NCI-H748 (cell line): ENCODE results near the gene NEDD4L.
A peak's percentile ranks its signal among the peaks of the same experiment; 100 is the strongest.

Experiments used
- DNase-seq: peaks from one replicate; lab custom pipeline; 2025; ENCODE audit not compliant: unreplicated experiment; lab: John Stamatoyannopoulos, UW

NEDD4L gene

GRCh38 chr18:58284699-58285448, 240.8 kb downstream of the NEDD4L start:
- DNase-seq, result no peak

DNA sequence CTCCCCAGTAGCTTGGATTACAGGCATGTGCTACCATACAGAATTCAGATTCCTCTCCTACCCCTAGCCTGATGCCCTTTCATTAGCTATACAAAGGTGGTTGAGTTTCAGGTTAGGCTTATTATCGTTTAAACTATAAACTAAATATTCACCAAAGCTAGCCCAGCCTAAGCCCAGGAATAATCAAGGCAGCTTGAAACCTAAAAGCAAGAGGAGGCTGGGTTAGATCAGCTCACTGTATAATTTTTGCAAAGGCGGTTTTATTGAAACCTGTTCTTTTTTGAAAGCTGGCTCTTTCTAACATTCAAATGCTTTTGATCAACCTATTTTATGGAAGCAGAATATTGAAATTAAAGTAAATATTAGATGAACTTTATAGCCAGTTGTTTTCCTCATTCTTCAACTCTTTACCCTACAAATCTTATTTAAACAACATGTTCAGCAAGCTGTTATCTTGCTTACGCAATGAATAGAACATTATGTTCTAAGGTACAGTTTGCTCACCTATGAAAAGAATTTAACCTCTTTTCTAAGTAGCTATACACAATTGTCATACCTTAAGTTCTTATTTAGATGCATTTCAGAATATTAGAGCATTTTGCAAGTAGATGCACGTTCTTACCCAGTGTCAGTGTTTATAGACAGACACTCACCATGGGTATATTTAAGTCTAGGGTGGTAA, 241.6 kb downstream of the NEDD4L start:
- no peak for DNase-seq

DNA sequence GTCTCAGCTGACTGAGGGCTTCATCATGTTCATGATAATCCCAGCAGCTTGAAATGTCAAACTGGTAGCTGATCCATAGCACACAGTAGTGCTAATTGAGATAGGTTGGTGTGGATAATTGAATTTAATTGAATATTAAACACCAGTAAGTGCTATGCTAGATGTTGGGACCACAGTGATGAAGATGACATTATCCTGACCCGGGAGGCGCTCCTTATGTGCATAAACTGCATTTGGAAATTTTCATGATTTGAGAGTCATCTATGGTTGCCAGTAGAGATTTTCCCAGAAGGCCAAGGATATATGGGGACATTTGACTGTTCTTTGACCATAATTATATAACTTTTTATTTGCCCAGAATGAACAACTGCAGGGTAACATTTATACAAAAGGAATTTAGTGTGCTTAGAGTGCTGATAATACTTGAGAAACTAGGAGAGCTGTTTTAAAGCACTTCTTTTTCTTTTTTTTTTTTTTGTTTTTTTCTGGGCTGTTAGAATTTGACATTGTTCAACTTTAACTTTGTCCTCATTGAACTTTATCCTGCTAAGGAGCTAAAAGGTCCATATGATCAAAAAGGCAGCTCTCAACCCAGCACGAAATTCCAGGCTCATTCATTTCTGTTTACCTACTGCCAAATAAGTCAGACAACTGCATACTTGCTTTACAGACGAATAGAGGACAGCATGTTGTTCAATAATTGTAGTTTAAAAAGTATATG, 242.8 kb downstream of the NEDD4L start:
- no peak for DNase-seq

DNA sequence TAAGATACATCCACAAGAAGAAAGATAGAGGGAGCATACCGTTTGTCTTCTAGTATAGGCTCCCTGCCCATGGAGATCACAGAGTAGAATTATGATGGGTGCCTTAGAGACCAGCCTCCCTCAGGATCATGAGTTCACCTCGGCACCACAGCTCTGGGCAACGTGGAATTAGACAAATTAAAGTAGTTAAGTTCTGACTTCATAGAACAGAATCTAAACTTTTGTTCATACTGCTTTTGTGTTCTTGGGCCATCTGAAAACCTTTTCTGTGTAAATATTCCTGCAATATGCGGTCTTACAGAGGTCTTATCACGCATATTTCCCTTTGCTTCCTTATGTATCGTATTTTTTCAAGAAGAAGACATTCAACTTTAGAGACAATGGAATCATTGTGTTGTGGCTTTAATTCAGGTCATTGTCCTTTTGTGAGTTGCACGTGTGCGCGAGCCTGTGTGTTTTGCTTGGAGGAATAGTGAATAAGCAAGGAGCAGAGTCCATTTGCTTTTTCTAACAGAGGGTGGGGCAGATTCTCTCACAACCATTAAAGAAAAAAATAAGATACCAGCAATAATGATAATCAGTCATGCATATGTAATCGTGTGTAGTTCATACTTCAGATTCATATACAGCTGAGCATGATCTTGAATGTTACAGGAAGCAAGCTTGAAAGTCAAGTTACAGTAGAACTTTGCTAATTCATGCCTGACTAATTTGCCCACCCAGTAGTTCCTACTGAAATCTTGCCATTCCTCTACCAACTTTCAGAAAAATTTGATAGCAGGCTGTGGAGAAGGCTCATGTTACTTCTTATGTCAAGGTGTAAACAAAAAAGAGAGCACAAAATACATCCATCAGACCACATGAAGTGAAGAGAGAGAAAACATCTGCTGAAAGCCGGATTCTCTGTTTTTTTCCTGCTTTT, 243.6 kb downstream of the NEDD4L start:
- DNase-seq, result no peak

DNA sequence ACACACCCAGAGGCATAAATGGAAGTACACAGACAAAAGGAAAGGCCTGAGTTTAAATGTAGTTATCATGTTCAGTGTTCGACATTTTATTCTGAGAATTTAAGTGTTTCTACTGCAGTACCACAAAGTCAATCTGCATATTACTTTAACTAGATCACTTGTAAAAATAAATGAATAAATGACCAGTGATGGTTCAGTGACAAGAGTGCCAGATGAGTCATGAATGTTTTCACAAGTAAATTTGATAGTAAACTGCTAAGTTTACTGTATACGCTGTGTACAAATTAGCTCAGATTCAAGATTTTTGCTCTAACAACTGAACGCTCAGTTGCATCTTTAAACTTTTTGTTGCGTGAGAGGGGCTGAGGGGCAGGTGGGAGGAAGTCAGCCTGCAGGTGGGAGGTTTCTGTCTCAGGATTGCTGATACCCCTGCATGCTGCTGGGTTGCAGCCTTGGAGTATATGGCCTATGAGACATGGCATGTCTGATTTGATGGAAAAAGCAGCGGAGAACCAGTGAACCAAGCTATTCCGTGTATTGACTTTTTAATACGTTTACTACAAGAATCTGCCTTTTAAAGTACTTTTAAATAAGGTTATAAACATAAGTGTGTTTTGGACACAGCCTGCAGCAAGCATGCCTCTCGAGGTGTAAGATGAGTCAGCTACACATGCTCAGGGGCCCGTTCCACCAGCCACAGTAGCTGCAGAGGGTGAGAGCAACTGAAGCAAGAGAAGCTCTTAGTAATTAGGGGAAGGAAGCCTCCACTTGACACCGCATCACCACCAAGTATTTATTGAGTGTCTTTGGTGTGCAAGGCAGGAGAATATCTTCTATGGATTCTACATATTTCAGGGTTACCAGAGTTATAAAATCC, 245.1 kb downstream of the NEDD4L start:
- DNase-seq, result no peak

DNA sequence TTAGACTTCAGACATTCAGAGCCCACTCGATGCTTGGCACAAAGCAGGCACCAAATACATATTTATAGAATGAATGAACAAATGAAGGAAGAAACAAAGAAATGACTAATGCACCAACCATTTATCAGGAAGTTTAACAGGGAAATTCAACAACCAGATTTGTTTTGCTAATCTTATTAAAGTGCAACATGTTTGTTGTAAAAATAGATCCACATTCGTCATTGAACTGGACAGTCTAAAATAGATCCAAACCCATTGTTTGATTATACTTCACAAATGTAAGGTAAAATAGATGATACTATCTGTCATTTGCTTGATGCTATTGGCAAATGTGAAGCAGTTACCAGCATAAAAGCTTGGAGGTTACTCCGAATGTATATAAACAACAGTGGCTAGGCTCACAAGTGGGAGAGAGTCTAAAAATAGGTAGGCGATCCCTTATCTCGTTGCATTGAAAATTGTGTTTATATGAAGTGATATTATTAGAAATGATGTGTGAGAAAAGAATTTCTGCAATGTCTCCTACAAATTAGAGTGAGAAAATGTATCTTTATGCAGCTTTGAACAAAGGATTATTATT, 246.2 kb downstream of the NEDD4L start:
- no peak for DNase-seq

- DNase-seq, result no peak
These were observed 247.1 kb downstream of the NEDD4L start for GRCh38 chr18:58291131-58291530.

DNA sequence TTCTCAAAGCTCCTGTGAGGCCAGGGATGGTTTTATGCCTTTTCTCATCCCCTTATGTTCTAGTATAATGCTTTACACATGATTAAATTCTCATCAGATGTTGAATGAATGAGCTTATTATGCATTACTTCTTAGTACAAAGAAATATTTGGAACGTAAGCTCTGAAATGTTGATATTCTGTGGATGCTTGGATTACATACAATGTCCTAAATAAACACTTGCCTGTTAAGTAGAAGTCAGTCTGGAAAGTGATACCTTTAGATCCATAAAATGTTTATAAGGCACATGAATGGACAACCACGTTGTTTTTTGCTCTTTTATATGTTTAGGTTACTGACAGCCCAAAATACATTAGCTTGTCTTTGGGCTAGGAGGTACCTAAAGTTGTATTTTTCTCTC, 248.6 kb downstream of the NEDD4L start:
- DNase-seq, result no peak

DNA sequence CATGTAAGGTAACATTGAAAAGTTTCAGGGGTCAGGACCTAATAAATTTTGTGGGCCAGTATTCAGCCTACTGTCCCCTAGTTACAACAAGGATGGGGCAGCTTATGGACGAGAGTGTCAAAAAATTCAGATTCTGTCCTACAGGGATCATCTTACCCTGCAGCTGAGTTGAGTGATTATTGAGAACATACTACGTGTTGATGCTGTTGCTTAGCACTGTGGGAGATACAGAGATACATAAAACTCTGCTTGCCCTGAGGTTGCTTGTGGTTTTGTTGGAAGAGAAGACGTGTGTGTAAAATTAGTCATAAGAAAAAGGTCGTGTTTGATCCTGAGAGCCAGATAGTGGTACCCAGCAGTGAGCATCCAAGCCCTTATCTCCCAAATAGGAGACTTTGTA, 253.2 kb downstream of the NEDD4L start:
- no peak for DNase-seq

DNA sequence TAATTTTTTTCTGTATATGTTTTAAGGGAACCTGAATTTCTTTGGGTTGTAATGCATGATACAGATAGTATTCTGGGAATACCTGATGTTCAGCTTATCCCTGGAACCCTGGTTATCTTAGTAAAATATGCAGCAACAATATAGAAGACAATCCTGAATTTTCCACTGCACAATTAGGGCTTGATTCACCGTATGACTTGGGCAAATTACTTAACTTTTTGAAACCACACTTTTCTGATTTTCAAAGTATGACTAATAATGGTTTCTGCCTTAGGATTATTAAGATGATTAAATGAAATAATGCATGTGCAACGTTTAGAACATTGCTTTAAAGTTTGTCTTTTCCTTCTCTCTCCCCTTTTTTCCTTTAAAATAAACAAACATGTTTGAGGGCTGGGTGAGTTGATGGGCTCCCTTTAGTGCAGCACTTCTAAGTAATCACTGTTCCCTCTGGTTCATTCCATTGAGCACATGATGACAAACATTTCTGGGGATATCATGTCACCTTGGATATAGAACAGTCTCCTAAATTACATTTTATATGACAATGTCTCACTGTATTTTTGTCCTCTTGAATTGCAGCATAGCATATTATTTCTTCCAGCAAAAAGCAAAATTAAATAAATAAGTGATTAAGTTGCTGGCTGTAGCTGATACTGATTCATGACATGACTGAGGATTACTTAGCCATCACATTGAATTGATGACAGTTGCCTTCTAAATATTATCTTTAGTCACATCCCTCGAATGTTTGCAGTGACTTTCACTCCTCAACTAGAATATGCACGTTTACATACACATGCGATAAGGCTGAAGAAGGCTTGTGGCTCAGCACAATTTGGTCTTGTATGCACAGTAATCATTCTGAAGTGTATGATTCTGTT, 254.5 kb downstream of the NEDD4L start:
- DNase-seq, result no peak

- DNase-seq, result peak; percentile 25
These were observed 255.1 kb downstream of the NEDD4L start for GRCh38 chr18:58299135-58299473.

DNA sequence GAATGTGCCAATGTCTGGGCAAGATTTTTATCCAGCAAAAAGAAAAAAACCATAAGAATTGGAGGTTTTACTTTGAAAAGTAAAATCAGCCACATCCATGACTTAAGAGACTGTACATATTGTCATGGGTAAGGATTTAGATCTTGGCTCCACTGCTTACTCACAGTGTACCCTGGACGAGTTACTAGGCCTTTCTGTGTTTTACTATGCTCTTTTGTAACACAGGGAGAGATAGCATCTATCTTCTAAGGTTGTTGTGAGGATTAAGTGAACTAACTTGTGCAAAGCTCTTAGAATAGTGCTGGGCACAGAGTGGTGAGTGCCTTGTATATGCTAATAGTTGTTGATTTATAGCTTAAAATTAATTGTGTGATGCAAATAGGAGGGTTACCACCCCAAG, 255.9 kb downstream of the NEDD4L start:
- no peak for DNase-seq

GRCh38 chr18:58300867-58301266, 256.8 kb downstream of the NEDD4L start:
- DNase-seq, result no peak

- DNase-seq, result no peak
These were observed 258.8 kb downstream of the NEDD4L start for GRCh38 chr18:58302811-58303210.

GRCh38 chr18:58303363-58303762, 259.3 kb downstream of the NEDD4L start:
- DNase-seq, result no peak

DNA sequence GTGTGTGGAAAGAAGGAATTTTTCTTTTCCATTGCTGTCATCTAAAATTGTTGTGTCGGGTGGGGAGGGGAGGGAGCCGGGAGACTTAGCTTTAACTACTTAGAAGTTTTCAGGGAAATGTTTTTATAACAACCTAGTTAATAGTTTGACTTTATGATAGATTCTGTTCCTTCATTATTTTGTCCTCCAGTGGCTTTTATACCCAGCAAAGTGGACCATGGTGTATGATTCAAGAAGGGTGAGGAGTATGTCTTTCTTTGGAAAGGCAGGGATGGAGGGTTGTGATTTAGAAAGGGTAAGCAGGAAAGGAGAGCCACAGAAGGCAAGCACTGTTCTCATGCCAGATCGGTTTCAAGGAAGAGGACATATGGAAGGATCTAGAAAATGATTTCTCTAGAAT, 261.8 kb downstream of the NEDD4L start:
- DNase-seq, result no peak

DNA sequence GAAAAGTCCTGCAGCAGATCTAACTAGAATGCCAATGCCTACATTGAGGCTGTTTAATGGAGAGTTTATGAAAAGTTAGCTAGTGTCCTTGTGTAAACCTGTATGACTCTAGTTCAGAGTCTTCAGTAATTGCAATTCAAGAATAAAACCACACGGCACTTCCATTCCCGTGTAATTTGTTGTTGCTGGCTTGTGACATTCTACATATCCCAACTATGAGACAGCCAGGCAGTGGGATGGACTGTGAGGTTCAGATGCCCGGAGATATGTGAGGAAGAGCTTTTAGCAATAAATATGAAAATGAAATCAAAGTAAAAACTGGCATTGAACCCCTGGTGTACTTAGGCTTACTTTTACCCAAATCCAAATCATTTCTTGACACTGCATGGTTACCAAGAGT, 263.4 kb downstream of the NEDD4L start:
- no peak for DNase-seq

DNA sequence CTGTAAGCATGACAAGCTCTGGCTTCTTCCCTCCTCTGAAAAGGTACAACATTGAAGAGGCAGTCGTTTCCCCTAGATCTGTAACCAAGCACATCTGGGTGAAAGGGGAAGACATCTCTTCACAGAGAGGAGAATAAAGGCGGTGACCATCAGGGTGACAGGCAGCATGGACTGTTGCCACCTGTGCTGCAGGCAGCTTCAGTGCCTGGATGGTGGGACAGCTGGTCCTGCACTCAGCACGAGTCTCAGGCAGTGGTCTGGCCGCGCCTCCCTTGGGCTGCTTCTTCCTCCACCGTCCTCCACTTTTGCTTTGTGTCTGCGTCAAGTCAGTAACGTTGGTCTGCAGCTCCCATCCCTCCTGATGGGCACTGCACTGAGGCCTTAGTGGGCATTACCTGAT, 264.4 kb downstream of the NEDD4L start:
- DNase-seq, result no peak

DNA sequence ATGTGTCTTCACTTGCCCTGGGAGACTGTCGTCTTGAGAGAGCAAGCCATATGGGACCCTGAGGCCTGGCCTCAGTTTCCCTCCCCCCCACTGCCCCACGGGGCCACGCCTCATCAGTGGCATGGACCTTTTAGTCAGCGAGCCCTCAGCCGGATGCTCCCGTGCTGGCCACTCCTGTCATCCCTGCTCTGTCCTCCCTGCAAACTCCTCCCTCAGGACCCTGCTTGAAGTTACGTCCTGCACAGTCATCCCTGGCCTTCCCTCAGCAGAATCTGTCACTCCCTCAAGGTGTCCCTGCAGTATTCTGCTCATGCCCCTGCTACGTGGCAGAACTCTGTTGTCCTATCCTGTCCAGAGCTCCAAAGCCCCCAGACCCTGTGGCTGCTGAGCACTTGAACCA, 265.1 kb downstream of the NEDD4L start:
- no peak for DNase-seq
